Hepatocyte (in vitro differentiated cells): ENCODE results near the gene TRMT2A. TPM values are rescaled to one million over a fixed set of nuclear protein-coding genes. Genes with fewer than 3 reads are reported as not detected.
A peak's percentile ranks its signal among the peaks of the same experiment; 100 is the strongest.

Source experiments
- DNase-seq: peaks from one replicate; pipeline ENCODE4 v3.0.0-alpha.2; 2016; ENCODE audit warnings: low spot score
- H2AFZ ChIP-seq: fragments of 200-600 bp; sonication (generic); 2 replicates; pipeline ENCODE4 v1.6.0; 2016; ENCODE audit warnings: antibody characterized with exemption, mild to moderate bottlenecking
- H3K27ac ChIP-seq: fragments of 200-600 bp; sonication (generic); 2 replicates; pipeline ENCODE4 v1.5.1; 2016; ENCODE audit warnings: mild to moderate bottlenecking
- H3K27me3 ChIP-seq: fragments of 200-600 bp; sonication (generic); 2 replicates; pipeline ENCODE4 v1.6.1; 2016
- H3K36me3 ChIP-seq: fragments of 200-600 bp; sonication (generic); replicated peaks from 2 replicates; pipeline ENCODE4 v1.5.1; 2016; ENCODE audit warnings: low read depth; ENCODE audit not compliant: insufficient read depth
- H3K4me1 ChIP-seq: fragments of 200-600 bp; sonication (generic); 2 replicates; pipeline ENCODE4 v1.5.1; 2016; ENCODE audit warnings: mild to moderate bottlenecking, moderate library complexity; ENCODE audit not compliant: insufficient read depth
- H3K4me2 ChIP-seq: fragments of 200-600 bp; sonication (generic); 2 replicates; pipeline ENCODE4 v1.6.0; 2016
- H3K4me3 ChIP-seq: fragments of 200-600 bp; sonication (generic); 2 replicates; pipeline ENCODE4 v1.5.1; 2016; ENCODE audit warnings: mild to moderate bottlenecking
- H3K79me2 ChIP-seq: fragments of 200-600 bp; sonication (generic); 2 replicates; pipeline ENCODE4 v1.6.0; 2017; ENCODE audit warnings: mild to moderate bottlenecking
- H3K9me2 ChIP-seq: fragments of 200-600 bp; sonication (generic); replicated peaks from 2 replicates; pipeline ENCODE4 v1.6.0; 2017; ENCODE audit warnings: mild to moderate bottlenecking; ENCODE audit not compliant: insufficient read depth
- H3K9me3 ChIP-seq: fragments of 200-600 bp; sonication (generic); 2 replicates; pipeline ENCODE4 v1.5.1; 2016; ENCODE audit warnings: low read depth, mild to moderate bottlenecking
- H4K20me1 ChIP-seq: fragments of 200-600 bp; sonication (generic); 2 replicates; pipeline ENCODE4 v1.6.0; 2016; ENCODE audit warnings: mild to moderate bottlenecking; ENCODE audit not compliant: insufficient read depth, poor library complexity, severe bottlenecking
- CTCF ChIP-seq: fragments of 200-600 bp; sonication (generic); IDR thresholded peaks from 2 replicates; pipeline ENCODE4 v1.5.1; 2016; ENCODE audit warnings: antibody characterized with exemption, mild to moderate bottlenecking; ENCODE audit not compliant: poor library complexity
- EZH2 ChIP-seq: fragments of 200-600 bp; sonication (generic); IDR thresholded peaks from 2 replicates; pipeline ENCODE4 v1.6.1; 2016; ENCODE audit warnings: antibody characterized with exemption, mild to moderate bottlenecking, borderline replicate concordance
- EZH2phosphoT487 ChIP-seq: fragments of 200-600 bp; sonication (generic); IDR thresholded peaks from one replicate; pipeline ENCODE4 v1.6.1; 2018; ENCODE audit warnings: antibody characterized with exemption, mild to moderate bottlenecking, low read depth, moderate library complexity; ENCODE audit not compliant: unreplicated experiment, severe bottlenecking
- WGBS: methylation state at CpG from one replicate; pipeline ENCODE4 v1.1.6; 2016; ENCODE audit warnings: low lambda C conversion rate; ENCODE audit errors: missing lambda C conversion rate; 5-methylcytosine and 5-hydroxymethylcytosine counted together
- polyA plus RNA-seq: library from polyadenylated mRNA; unstranded; fragments of >200 nt; fragmentation: Nextera tagmentation; extraction: Ambion mirVana; gene quantifications from 2 replicates; pipeline ENCODE4 v1.2.1, GENCODE V29; 2016
- total RNA-seq: library from RNA; depleted of rRNA; stranded (reverse); fragments of >200 nt; gene quantifications from 2 replicates; pipeline ENCODE4 v1.2.3, GENCODE V29; 2014

TRMT2A gene
- total and polyA plus RNA-seq, 2 experiments from 2014 or later, result 34.4 to 65.1 TPM

- WGBS, result 93% methylated on average over 26 of the region's 26 CpGs
- no peak overlapping the region for H3K27ac ChIP-seq
- DNase-seq, result no peak
- no peak for TF ChIP-seq EZH2
- no peak for TF ChIP-seq EZH2phosphoT487
- TF ChIP-seq CTCF, result no peak
- no peaks in the 10 kb centered on the region for H3K36me3 ChIP-seq
- no peak overlapping the region for H3K4me3 ChIP-seq
- no peak overlapping the region for H2AFZ ChIP-seq
- no peaks in the 10 kb centered on the region for H3K9me3 ChIP-seq
- peaks cover 24% of the 10 kb centered on the region for H3K79me2 ChIP-seq
- no peaks in the 10 kb centered on the region for H3K27me3 ChIP-seq
- H3K4me2 ChIP-seq, result no peak overlapping the region
- no peaks in the 10 kb centered on the region for H3K9me2 ChIP-seq
- H3K4me1 ChIP-seq, result peaks cover 8% of the 10 kb centered on the region
- H4K20me1 ChIP-seq, result no peaks in the 10 kb centered on the region
Measured at GRCh38 chr22:20112623-20113511, 4.2 kb downstream of the TRMT2A start.

- Histone ChIP-seq H3K27ac (no peak overlapping the region), H3K79me2 (peaks cover 21% of the 10 kb centered on the region), H3K27me3 (no peaks in the 10 kb centered on the region), H3K4me2 (no peak overlapping the region), H3K4me3 (no peak overlapping the region), H2AFZ (no peak overlapping the region), H3K9me3 (no peaks in the 10 kb centered on the region), H3K36me3 (no peaks in the 10 kb centered on the region), H3K4me1 (peaks cover 8% of the 10 kb centered on the region), H4K20me1 (no peaks in the 10 kb centered on the region), H3K9me2 (no peaks in the 10 kb centered on the region)
- no peak for DNase-seq
- WGBS, result 95% methylated on average over 7 of the region's 7 CpGs
- TF ChIP-seq EZH2phosphoT487, result no peak
- TF ChIP-seq EZH2, result no peak
- no peak for TF ChIP-seq CTCF
Measured at GRCh38 chr22:20111689-20112622, 5.1 kb downstream of the TRMT2A start.

GRCh38 chr22:20111045-20111688 is 5.9 kb downstream of the TRMT2A start:
- H2AFZ ChIP-seq, result no peak overlapping the region
- no peaks in the 10 kb centered on the region for H3K9me2 ChIP-seq
- peaks cover 14% of the 10 kb centered on the region for H3K79me2 ChIP-seq
- no peak overlapping the region for H3K4me3 ChIP-seq
- WGBS, result 79% methylated on average over 14 of the region's 14 CpGs
- H3K4me2 ChIP-seq, result no peak overlapping the region
- no peaks in the 10 kb centered on the region for H3K36me3 ChIP-seq
- no peaks in the 10 kb centered on the region for H3K27me3 ChIP-seq
- H4K20me1 ChIP-seq, result no peaks in the 10 kb centered on the region
- H3K27ac ChIP-seq, result no peak overlapping the region
- peaks cover 5% of the 10 kb centered on the region for H3K4me1 ChIP-seq
- TF ChIP-seq CTCF (peak; percentile 25), EZH2phosphoT487 (no peak)
- DNase-seq, result peak; percentile 38
- no peaks in the 10 kb centered on the region for H3K9me3 ChIP-seq
